IMR-90 (cell line): ENCODE measurements around the gene ITSN2. TPM values are rescaled to one million over a fixed set of nuclear protein-coding genes. Genes with fewer than 3 reads are reported as not detected.

Experiments
- ATAC-seq: fragments of 200-7000 bp; cut with Tn5 transposase; 2 replicates; pipeline ENCODE4 v1.9.1; 2020; ENCODE audit warnings: low read depth, mild to moderate bottlenecking, moderate library complexity
- BruUV-seq: library from RNA; stranded (reverse); fragments of 400-500 nt; replicated peaks from 2 replicates; lab custom pipeline; 2021; lab: Mats Ljungman, UMichigan
- CTCF ChIA-PET: fragments of 300-600 bp; formaldehyde crosslinking; extraction: SDS; loops from one replicate; lab custom pipeline; 2021; ENCODE audit warnings: antibody characterized with exemption; lab: Yijun Ruan, JAX
- POLR2A ChIA-PET: fragments of 300-600 bp; sonication (Branson Sonifier 250); formaldehyde crosslinking; loops from one replicate; lab custom pipeline; 2022; ENCODE audit warnings: antibody characterized with exemption; ENCODE audit not compliant: unreplicated experiment; lab: Charles Lee
- DNase-seq: peaks from one replicate; pipeline ENCODE4 v3.0.0; 2013
- H2AFZ ChIP-seq: replicated peaks from 2 replicates; pipeline ENCODE3; 2013; ENCODE audit warnings: low read length, mild to moderate bottlenecking; ENCODE audit not compliant: poor library complexity
- H2AK5ac ChIP-seq: 2 replicates; pipeline ENCODE4 v1.6.1; 2013; ENCODE audit warnings: low read depth, low read length, inconsistent platforms
- H2AK9ac ChIP-seq: replicated peaks from 2 replicates; pipeline ENCODE3; 2013; ENCODE audit warnings: mild to moderate bottlenecking, low read depth, low read length, moderate library complexity; ENCODE audit not compliant: poor library complexity
- H2BK120ac ChIP-seq: 2 replicates; pipeline ENCODE4 v1.6.1; 2013; ENCODE audit warnings: low read depth, low read length, inconsistent platforms
- H2BK15ac ChIP-seq: 3 replicates; pipeline ENCODE4 v1.6.1; 2013; ENCODE audit warnings: low read depth, low read length, inconsistent platforms
- H2BK20ac ChIP-seq: 2 replicates; pipeline ENCODE4 v1.6.1; 2013; ENCODE audit warnings: low read depth, mild to moderate bottlenecking, inconsistent platforms, low read length, moderate library complexity
- H2BK5ac ChIP-seq: 2 replicates; pipeline ENCODE4 v1.6.1; 2013; ENCODE audit warnings: mild to moderate bottlenecking, low read depth, low read length, inconsistent platforms; ENCODE audit not compliant: poor library complexity, severe bottlenecking
- H3K14ac ChIP-seq: replicated peaks from 2 replicates; pipeline ENCODE4 v1.6.1; 2013; ENCODE audit warnings: low read depth, low read length, inconsistent platforms
- H3K18ac ChIP-seq: 2 replicates; pipeline ENCODE4 v1.6.1; 2013; ENCODE audit warnings: low read depth, low read length, control low read depth
- H3K23ac ChIP-seq: 2 replicates; pipeline ENCODE4 v1.6.1; 2013; ENCODE audit warnings: low read depth, low read length, inconsistent platforms
- H3K27ac ChIP-seq: 2 replicates; pipeline ENCODE4 v1.5.1; 2013; ENCODE audit warnings: mild to moderate bottlenecking, control low read depth, low read length; ENCODE audit not compliant: insufficient read depth
- H3K27me3 ChIP-seq: 2 replicates; pipeline ENCODE4 v1.6.1; 2013; ENCODE audit warnings: low read length; ENCODE audit not compliant: control insufficient read depth, insufficient read depth
- H3K36me3 ChIP-seq: 2 replicates; pipeline ENCODE4 v1.6.1; 2013; ENCODE audit warnings: low read length, mixed read lengths; ENCODE audit not compliant: control insufficient read depth, insufficient read depth
- H3K4ac ChIP-seq: 2 replicates; pipeline ENCODE4 v1.6.1; 2013; ENCODE audit warnings: low read depth, low read length, inconsistent platforms
- H3K4me1 ChIP-seq: 2 replicates; pipeline ENCODE4 v1.6.1; 2013; ENCODE audit warnings: low read length, mixed read lengths; ENCODE audit not compliant: control insufficient read depth, insufficient read depth
- H3K4me2 ChIP-seq: 2 replicates; pipeline ENCODE4 v1.6.1; 2013; ENCODE audit warnings: low read depth, mild to moderate bottlenecking, control low read depth, low read length, moderate library complexity
- H3K4me3 ChIP-seq: 2 replicates; pipeline ENCODE4 v1.5.1; 2013; ENCODE audit warnings: low read depth, mild to moderate bottlenecking, control low read depth, low read length, moderate library complexity; ENCODE audit not compliant: insufficient read depth
- H3K56ac ChIP-seq: 2 replicates; pipeline ENCODE4 v1.6.1; 2013; ENCODE audit warnings: low read length, inconsistent platforms; ENCODE audit not compliant: insufficient read depth; ENCODE audit errors: extremely low read depth
- H3K79me1 ChIP-seq, 2 experiments: 2 replicates each; pipeline ENCODE4 v1.6.1; 2013; ENCODE audit warnings: low read length in 2 of 2, inconsistent platforms in 1 of 2, low read depth in 1 of 2
- H3K9ac ChIP-seq: 2 replicates; pipeline ENCODE4 v1.6.1; 2013; ENCODE audit warnings: low read depth, low read length, control low read depth
- H3K9me1 ChIP-seq: 2 replicates; pipeline ENCODE4 v1.6.1; 2013; ENCODE audit warnings: low read length, inconsistent platforms; ENCODE audit not compliant: insufficient read depth
- H3K9me3 ChIP-seq: 2 replicates; pipeline ENCODE4 v1.6.1; 2013; ENCODE audit warnings: low read length; ENCODE audit not compliant: control insufficient read depth, insufficient read depth
- H4K20me1 ChIP-seq: 2 replicates; pipeline ENCODE4 v1.6.1; 2013; ENCODE audit warnings: low read length, inconsistent platforms; ENCODE audit not compliant: insufficient read depth
- H4K5ac ChIP-seq: 2 replicates; pipeline ENCODE4 v1.6.1; 2013; ENCODE audit warnings: mild to moderate bottlenecking, low read depth, low read length, control low read depth
- H4K8ac ChIP-seq, 2 experiments: 2 replicates each; pipeline ENCODE4 v1.6.1; 2013; ENCODE audit warnings: low read depth in 2 of 2, low read length in 2 of 2, control low read depth in 1 of 2, inconsistent platforms in 1 of 2
- H4K91ac ChIP-seq: 2 replicates; pipeline ENCODE4 v1.6.1; 2013; ENCODE audit warnings: low read depth, low read length, inconsistent platforms; ENCODE audit not compliant: insufficient read depth
- BHLHE40 ChIP-seq: fragments of 150-350 bp; IDR thresholded peaks from 2 replicates; pipeline ENCODE4 v1.6.1; 2016; ENCODE audit warnings: mild to moderate bottlenecking, low read depth, low read length
- CEBPB ChIP-seq: IDR thresholded peaks from 2 replicates; pipeline ENCODE4 v1.6.1; 2012; ENCODE audit warnings: low read depth, low read length, improper control_type of control experiment
- CHD1 ChIP-seq: IDR thresholded peaks from 2 replicates; pipeline ENCODE4 v1.6.1; 2012; ENCODE audit warnings: low read depth, low read length, improper control_type of control experiment
- CTCF ChIP-seq: conservative IDR thresholded peaks from 2 replicates; pipeline ENCODE4 v1.5.1; 2012; ENCODE audit warnings: mild to moderate bottlenecking, low read depth, low read length, improper control_type of control experiment
- ELK1 ChIP-seq: fragments of 150-350 bp; IDR thresholded peaks from 2 replicates; pipeline ENCODE4 v1.6.1; 2016; ENCODE audit warnings: low read depth, mild to moderate bottlenecking, low read length, moderate library complexity, borderline replicate concordance
- MAFK ChIP-seq: IDR thresholded peaks from 2 replicates; pipeline ENCODE4 v1.6.1; 2012; ENCODE audit warnings: low read depth, low read length, improper control_type of control experiment
- MAZ ChIP-seq: IDR thresholded peaks from 2 replicates; pipeline ENCODE4 v1.6.1; 2012; ENCODE audit warnings: low read depth, mild to moderate bottlenecking, low read length, improper control_type of control experiment, moderate library complexity, borderline replicate concordance
- MXI1 ChIP-seq: IDR thresholded peaks from 2 replicates; pipeline ENCODE4 v1.6.1; 2012; ENCODE audit warnings: low read depth, mild to moderate bottlenecking, low read length, moderate library complexity, borderline replicate concordance
- NFE2L2 ChIP-seq: fragments of 150-350 bp; IDR thresholded peaks from 2 replicates; pipeline ENCODE4 v1.6.1; 2016; ENCODE audit warnings: low read depth, mild to moderate bottlenecking, low read length
- POLR2A ChIP-seq: IDR thresholded peaks from 2 replicates; pipeline ENCODE4 v1.6.1; 2012; ENCODE audit warnings: mild to moderate bottlenecking, low read depth, low read length
- RAD21 ChIP-seq: IDR thresholded peaks from 2 replicates; pipeline ENCODE4 v1.6.1; 2012; ENCODE audit warnings: low read length, improper control_type of control experiment
- RCOR1 ChIP-seq: IDR thresholded peaks from 2 replicates; pipeline ENCODE4 v1.6.1; 2012; ENCODE audit warnings: mild to moderate bottlenecking, low read length, improper control_type of control experiment; ENCODE audit not compliant: insufficient replicate concordance
- RFX5 ChIP-seq: IDR thresholded peaks from 2 replicates; pipeline ENCODE4 v1.8.0; 2012; ENCODE audit warnings: low read depth, mild to moderate bottlenecking, low read length, moderate library complexity
- SMC3 ChIP-seq: fragments of 150-350 bp; IDR thresholded peaks from 2 replicates; pipeline ENCODE4 v1.6.1; 2016; ENCODE audit warnings: low read depth, mild to moderate bottlenecking, antibody characterized with exemption, low read length, moderate library complexity
- USF2 ChIP-seq: fragments of 150-350 bp; IDR thresholded peaks from 2 replicates; pipeline ENCODE4 v1.6.1; 2017; ENCODE audit warnings: mild to moderate bottlenecking, antibody characterized with exemption, low read length, low read depth
- WGBS, 2 experiments: methylation state at CpG; one replicate each; pipeline versions ENCODE4 v1.1.5 to v1.1.7; 2013; ENCODE audit warnings: missing lambda C conversion rate in 2 of 2; ENCODE audit not compliant: insufficient read length in 1 of 2; ENCODE audit errors: extremely low coverage in 2 of 2; 5-methylcytosine and 5-hydroxymethylcytosine counted together
- dilution Hi-C: fragments of 300-500 bp; cut with HindIII; formaldehyde crosslinking; loops from one replicate; pipeline ENCODE4 v1.14.3; 2018; ENCODE audit warnings: low sequenced_read_pairs; ENCODE audit not compliant: unreplicated experiment
- in situ Hi-C: fragments of 300-500 bp; cut with MboI; formaldehyde crosslinking; loops from 3 replicates; pipeline ENCODE4 v1.14.3; 2019; ENCODE audit warnings: low sequenced_read_pairs, inconsistent platforms, mixed read lengths
- intact Hi-C: fragments of 100-400 bp; cut with micrococcal nuclease; formaldehyde crosslinking; loops from 2 replicates; pipeline ENCODE4 v1.10.0; 2022
- polyA plus RNA-seq, 3 experiments: library from polyadenylated mRNA; depleted of rRNA; stranded (reverse); fragments of >200 nt; gene quantifications; 2 replicates each; pipeline ENCODE4 v1.2.3, GENCODE V29; 2012; ENCODE audit warnings: low replicate concordance in 1 of 3
- total RNA-seq: library from RNA; depleted of rRNA; stranded (reverse); fragments of >200 nt; gene quantifications from 2 replicates; pipeline ENCODE4 v1.2.3, GENCODE V29; 2012

The ITSN2 gene
- total and polyA plus RNA-seq, 2 of the 4 experiments (the other 2 are of a cell fraction), result 10.7 to 17.2 TPM

GRCh38 chr2:24207359-24207758 lies 153.0 kb downstream of the ITSN2 start:
- H3K23ac ChIP-seq, result no peak overlapping the region
- no peak overlapping the region for H2BK20ac ChIP-seq
- no peak overlapping the region for H3K18ac ChIP-seq
- H2BK15ac ChIP-seq, result no peak overlapping the region
- H4K20me1 ChIP-seq, result no peaks in the 10 kb centered on the region; the same call in 1 of the 2 replicates
- H3K27ac ChIP-seq, result no peak overlapping the region
- intact Hi-C loops, result no loop called here
- H3K56ac ChIP-seq, result no peak overlapping the region
- peaks cover 39% of the 10 kb centered on the region for H3K36me3 ChIP-seq
- H3K27me3 ChIP-seq, result no peaks in the 10 kb centered on the region
- H2AK9ac ChIP-seq, result no peak overlapping the region
- H3K4me2 ChIP-seq, result no peak overlapping the region
- H3K4me1 ChIP-seq, result no peaks in the 10 kb centered on the region
- WGBS, 2 experiments, result 82% methylated on average over 6 of the region's 11 CpGs; no CpG with 5 or more reads in 1 of the 2 experiments
- H3K9ac ChIP-seq, result no peak overlapping the region
- no peak overlapping the region for H4K91ac ChIP-seq
- no peak overlapping the region for H3K4me3 ChIP-seq
- no peak overlapping the region for H3K14ac ChIP-seq
- no peak overlapping the region for H2BK120ac ChIP-seq
- no peaks in the 10 kb centered on the region; the same call in 1 of the 2 replicates for H3K9me1 ChIP-seq
- no peak overlapping the region for H4K8ac ChIP-seq
- no peak overlapping the region for H2AFZ ChIP-seq
- DNase-seq (no peak), ATAC-seq (no peak)
- no peaks in the 10 kb centered on the region for H3K79me1 ChIP-seq
- no peak overlapping the region for H3K4ac ChIP-seq
- in situ Hi-C loops, result no loop called here
- H3K9me3 ChIP-seq, result no peaks in the 10 kb centered on the region
- POLR2A ChIA-PET, result no interaction called here
- BruUV-seq, result no TSS peak
- dilution Hi-C loops, result no loop called here
- CTCF ChIA-PET, result no interaction called here
- TF ChIP-seq RFX5, result no peak
- no peak for TF ChIP-seq MAFK
- TF ChIP-seq CEBPB, result no peak
- TF ChIP-seq NFE2L2, result no peak
- no peak for TF ChIP-seq RAD21
- TF ChIP-seq RCOR1, result no peak
- no peak for TF ChIP-seq ELK1
- TF ChIP-seq MXI1, result no peak
- TF ChIP-seq USF2, result no peak
- no peak for TF ChIP-seq POLR2A
- no peak for TF ChIP-seq MAZ
- TF ChIP-seq CTCF, result no peak
- TF ChIP-seq SMC3, result no peak
- TF ChIP-seq BHLHE40, result no peak
- no peak for TF ChIP-seq CHD1
- no peak overlapping the region for H4K5ac ChIP-seq
- no peak overlapping the region for H2BK5ac ChIP-seq
- H2AK5ac ChIP-seq, result no peak overlapping the region
